ENCODE results near the gene OARD1.

The OARD1 gene

DNA sequence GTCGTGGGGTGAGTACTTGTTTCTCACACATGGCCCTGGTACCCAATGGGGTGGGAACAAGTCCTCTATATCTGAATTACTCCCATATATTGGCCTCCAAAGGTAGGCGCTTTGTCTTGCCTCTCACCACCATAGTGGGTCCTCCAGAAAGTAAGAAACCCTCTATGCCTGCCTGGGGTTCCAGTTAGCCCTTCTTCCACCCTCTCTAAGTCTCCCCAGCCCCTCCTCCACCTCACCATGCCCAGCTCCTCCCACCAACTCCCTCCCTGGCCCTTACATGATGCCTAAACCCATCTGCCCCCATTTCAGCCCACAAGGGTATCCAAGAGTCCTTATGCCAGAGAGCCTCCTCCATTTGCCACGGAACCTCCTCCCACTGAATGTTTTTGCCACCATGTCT lies 29.0 kb downstream of the OARD1 start:
- no peak for TF ChIP-seq ZNF8 (CRISPR knock-in tag; IDR thresholded peaks at IDR 0.05)
- no peak for TF ChIP-seq GLIS3 (CRISPR knock-in tag; IDR thresholded peaks at IDR 0.05)
- no peak for TF ChIP-seq BACH2 (CRISPR knock-in tag; IDR thresholded peaks at IDR 0.05; ENCODE audit: borderline replicate concordance)
- no peak for TF ChIP-seq ZFP3 (CRISPR knock-in tag; IDR thresholded peaks at IDR 0.05)
- no peak for TF ChIP-seq SNAI2 (CRISPR knock-in tag; IDR thresholded peaks at IDR 0.05)
- TF ChIP-seq, protein P1, sequence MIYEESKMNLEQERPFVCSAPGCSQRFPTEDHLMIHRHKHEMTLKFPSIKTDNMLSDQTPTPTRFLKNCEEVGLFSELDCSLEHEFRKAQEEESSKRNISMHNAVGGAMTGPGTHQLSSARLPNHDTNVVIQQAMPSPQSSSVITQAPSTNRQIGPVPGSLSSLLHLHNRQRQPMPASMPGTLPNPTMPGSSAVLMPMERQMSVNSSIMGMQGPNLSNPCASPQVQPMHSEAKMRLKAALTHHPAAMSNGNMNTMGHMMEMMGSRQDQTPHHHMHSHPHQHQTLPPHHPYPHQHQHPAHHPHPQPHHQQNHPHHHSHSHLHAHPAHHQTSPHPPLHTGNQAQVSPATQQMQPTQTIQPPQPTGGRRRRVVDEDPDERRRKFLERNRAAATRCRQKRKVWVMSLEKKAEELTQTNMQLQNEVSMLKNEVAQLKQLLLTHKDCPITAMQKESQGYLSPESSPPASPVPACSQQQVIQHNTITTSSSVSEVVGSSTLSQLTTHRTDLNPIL (CRISPR knock-in tag; IDR thresholded peaks at IDR 0.05; ENCODE audit: low read depth) = no peak
- TF ChIP-seq RARB (CRISPR knock-in tag; IDR thresholded peaks at IDR 0.05) = no peak
- no peak for TF ChIP-seq ZNF565 (CRISPR knock-in tag; conservative IDR thresholded peaks at IDR 0.05; ENCODE audit: low read depth)
- no peak for TF ChIP-seq ESRRG (CRISPR knock-in tag; IDR thresholded peaks at IDR 0.05)
- TF ChIP-seq, protein P2, sequence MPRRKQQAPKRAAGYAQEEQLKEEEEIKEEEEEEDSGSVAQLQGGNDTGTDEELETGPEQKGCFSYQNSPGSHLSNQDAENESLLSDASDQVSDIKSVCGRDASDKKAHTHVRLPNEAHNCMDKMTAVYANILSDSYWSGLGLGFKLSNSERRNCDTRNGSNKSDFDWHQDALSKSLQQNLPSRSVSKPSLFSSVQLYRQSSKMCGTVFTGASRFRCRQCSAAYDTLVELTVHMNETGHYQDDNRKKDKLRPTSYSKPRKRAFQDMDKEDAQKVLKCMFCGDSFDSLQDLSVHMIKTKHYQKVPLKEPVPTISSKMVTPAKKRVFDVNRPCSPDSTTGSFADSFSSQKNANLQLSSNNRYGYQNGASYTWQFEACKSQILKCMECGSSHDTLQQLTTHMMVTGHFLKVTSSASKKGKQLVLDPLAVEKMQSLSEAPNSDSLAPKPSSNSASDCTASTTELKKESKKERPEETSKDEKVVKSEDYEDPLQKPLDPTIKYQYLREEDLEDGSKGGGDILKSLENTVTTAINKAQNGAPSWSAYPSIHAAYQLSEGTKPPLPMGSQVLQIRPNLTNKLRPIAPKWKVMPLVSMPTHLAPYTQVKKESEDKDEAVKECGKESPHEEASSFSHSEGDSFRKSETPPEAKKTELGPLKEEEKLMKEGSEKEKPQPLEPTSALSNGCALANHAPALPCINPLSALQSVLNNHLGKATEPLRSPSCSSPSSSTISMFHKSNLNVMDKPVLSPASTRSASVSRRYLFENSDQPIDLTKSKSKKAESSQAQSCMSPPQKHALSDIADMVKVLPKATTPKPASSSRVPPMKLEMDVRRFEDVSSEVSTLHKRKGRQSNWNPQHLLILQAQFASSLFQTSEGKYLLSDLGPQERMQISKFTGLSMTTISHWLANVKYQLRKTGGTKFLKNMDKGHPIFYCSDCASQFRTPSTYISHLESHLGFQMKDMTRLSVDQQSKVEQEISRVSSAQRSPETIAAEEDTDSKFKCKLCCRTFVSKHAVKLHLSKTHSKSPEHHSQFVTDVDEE (CRISPR knock-in tag; IDR thresholded peaks at IDR 0.05) = no peak
- TF ChIP-seq CSDC2 (CRISPR knock-in tag; IDR thresholded peaks at IDR 0.05) = no peak
- TF ChIP-seq, protein P3, sequence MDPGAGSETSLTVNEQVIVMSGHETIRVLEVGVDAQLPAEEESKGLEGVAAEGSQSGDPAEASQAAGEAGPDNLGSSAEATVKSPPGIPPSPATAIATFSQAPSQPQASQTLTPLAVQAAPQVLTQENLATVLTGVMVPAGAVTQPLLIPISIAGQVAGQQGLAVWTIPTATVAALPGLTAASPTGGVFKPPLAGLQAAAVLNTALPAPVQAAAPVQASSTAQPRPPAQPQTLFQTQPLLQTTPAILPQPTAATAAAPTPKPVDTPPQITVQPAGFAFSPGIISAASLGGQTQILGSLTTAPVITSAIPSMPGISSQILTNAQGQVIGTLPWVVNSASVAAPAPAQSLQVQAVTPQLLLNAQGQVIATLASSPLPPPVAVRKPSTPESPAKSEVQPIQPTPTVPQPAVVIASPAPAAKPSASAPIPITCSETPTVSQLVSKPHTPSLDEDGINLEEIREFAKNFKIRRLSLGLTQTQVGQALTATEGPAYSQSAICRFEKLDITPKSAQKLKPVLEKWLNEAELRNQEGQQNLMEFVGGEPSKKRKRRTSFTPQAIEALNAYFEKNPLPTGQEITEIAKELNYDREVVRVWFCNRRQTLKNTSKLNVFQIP (CRISPR knock-in tag; IDR thresholded peaks at IDR 0.05; ENCODE audit: borderline replicate concordance, low read depth) = no peak
- no peak for TF ChIP-seq ZNF70 (CRISPR knock-in tag; IDR thresholded peaks at IDR 0.05)
- TF ChIP-seq ISL1 (CRISPR knock-in tag; IDR thresholded peaks at IDR 0.05) = no peak
- TF ChIP-seq OSR1 (CRISPR knock-in tag; IDR thresholded peaks at IDR 0.05) = no peak
- TF ChIP-seq TOX (CRISPR knock-in tag; IDR thresholded peaks at IDR 0.05; ENCODE audit: borderline replicate concordance) = no peak
- no peak for TF ChIP-seq ZFP30 (CRISPR knock-in tag; IDR thresholded peaks at IDR 0.05)
- no peak for ATAC-seq

DNA sequence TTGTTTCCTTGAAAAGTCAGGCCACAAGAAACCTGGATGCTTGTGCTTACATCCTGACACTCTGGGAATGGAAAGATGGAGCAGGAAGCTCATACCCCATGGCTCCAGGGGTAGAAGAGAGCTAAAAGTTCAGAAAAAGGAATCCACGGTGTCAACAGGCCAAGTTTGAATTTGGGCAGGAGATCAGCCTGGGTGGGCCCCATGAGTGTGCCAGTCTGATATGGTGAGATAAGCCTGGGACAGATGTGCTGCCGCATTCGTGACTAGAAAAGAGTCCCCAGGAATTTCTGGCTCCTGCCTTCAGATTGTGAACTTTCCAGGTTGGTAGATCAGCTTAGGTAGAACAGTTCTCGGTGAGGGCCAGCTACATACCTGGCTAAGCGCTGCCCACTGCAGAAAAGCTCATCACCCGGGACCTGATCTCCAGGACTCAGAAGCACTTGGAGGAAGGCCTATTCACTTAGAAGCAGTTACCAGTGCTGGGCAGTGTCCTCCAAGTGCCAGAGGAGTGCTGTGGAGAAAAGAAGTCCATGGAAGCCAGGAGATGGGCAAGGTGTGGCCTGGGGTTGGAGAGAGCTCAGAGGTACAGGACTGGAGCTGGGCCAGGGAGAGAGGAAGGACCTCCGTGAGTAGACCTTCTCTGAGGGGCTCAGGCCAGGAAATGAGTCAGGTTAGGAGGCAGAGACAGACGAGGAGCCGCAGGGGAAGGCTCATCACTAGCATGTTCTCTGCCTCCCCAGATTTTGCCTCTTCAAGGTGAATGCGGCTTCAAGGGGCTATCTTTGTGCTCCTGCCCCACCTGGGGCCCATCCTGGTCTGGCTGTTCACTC lies 29.7 kb downstream of the OARD1 start, which contains the start of gene TSPO2:
Gene TSPO2 (plus strand): TSS at position 242 of the 830 bp plus-strand sequence. CDS start 519 bp downstream, at position 761.
- TF ChIP-seq ZNF8 (CRISPR knock-in tag; IDR thresholded peaks at IDR 0.05) = no peak
- no peak for TF ChIP-seq GLIS3 (CRISPR knock-in tag; IDR thresholded peaks at IDR 0.05)
- TF ChIP-seq RARB (CRISPR knock-in tag; IDR thresholded peaks at IDR 0.05) = no peak
- TF ChIP-seq ZNF565 (CRISPR knock-in tag; conservative IDR thresholded peaks at IDR 0.05; ENCODE audit: low read depth) = no peak
- no peak for TF ChIP-seq CSDC2 (CRISPR knock-in tag; IDR thresholded peaks at IDR 0.05)
- no peak for TF ChIP-seq SNAI2 (CRISPR knock-in tag; IDR thresholded peaks at IDR 0.05)
- TF ChIP-seq BACH2 (CRISPR knock-in tag; IDR thresholded peaks at IDR 0.05; ENCODE audit: borderline replicate concordance) = no peak
- no peak for TF ChIP-seq ESRRG (CRISPR knock-in tag; IDR thresholded peaks at IDR 0.05)
- no peak for ATAC-seq

DNA sequence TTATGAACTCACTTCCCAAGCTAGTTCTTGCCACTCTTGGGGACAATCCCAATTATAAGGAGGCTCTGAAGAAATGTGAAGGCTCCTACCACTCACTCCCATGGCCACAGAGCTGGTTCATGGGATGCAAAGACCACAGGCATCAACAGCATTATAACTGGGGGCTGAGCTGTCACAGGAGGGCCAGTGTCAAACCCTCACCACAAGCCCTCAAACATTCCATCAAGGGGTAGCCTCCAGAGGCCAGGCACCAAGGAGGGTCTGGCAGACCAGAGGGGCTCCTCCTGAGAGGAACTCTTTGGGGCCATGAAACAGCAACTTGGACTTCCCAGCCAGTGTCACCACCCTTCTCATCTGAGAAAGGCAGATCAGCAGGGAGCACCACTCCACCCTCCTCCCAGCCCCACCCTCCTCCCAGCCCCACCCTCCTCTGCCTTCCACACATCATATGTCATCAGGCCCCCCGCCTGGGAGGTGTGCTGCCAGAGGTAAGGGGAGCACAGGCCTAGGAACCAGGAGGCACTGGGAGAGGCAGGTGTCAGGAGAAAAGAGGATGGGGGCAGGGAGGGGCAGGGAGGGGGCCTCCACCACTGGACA lies 31.1 kb downstream of the OARD1 start:
- no peak for ATAC-seq
- TF ChIP-seq OSR1 (CRISPR knock-in tag; IDR thresholded peaks at IDR 0.05) (no peak), ISL1 (CRISPR knock-in tag; IDR thresholded peaks at IDR 0.05) (no peak), GLIS3 (CRISPR knock-in tag; IDR thresholded peaks at IDR 0.05) (no peak), SNAI2 (CRISPR knock-in tag; IDR thresholded peaks at IDR 0.05) (no peak), ZC3H10 (CRISPR knock-in tag; IDR thresholded peaks at IDR 0.05) (no peak), CSDC2 (CRISPR knock-in tag; IDR thresholded peaks at IDR 0.05) (no peak), BACH2 (CRISPR knock-in tag; IDR thresholded peaks at IDR 0.05; ENCODE audit: borderline replicate concordance) (no peak), RARB (CRISPR knock-in tag; IDR thresholded peaks at IDR 0.05) (no peak), TOX (CRISPR knock-in tag; IDR thresholded peaks at IDR 0.05; ENCODE audit: borderline replicate concordance) (no peak), TCF4 (CRISPR knock-in tag; IDR thresholded peaks at IDR 0.05; ENCODE audit: borderline replicate concordance) (no peak), ARNTL (CRISPR knock-in tag; IDR thresholded peaks at IDR 0.05; ENCODE audit: borderline replicate concordance, low read depth) (no peak), ZNF565 (CRISPR knock-in tag; conservative IDR thresholded peaks at IDR 0.05; ENCODE audit: low read depth) (no peak), ESRRG (CRISPR knock-in tag; IDR thresholded peaks at IDR 0.05) (no peak)
- TF ChIP-seq, protein P1 (CRISPR knock-in tag; IDR thresholded peaks at IDR 0.05; ENCODE audit: low read depth) = no peak
- TF ChIP-seq, protein P4, sequence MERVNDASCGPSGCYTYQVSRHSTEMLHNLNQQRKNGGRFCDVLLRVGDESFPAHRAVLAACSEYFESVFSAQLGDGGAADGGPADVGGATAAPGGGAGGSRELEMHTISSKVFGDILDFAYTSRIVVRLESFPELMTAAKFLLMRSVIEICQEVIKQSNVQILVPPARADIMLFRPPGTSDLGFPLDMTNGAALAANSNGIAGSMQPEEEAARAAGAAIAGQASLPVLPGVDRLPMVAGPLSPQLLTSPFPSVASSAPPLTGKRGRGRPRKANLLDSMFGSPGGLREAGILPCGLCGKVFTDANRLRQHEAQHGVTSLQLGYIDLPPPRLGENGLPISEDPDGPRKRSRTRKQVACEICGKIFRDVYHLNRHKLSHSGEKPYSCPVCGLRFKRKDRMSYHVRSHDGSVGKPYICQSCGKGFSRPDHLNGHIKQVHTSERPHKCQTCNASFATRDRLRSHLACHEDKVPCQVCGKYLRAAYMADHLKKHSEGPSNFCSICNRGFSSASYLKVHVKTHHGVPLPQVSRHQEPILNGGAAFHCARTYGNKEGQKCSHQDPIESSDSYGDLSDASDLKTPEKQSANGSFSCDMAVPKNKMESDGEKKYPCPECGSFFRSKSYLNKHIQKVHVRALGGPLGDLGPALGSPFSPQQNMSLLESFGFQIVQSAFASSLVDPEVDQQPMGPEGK (CRISPR knock-in tag; IDR thresholded peaks at IDR 0.05; ENCODE audit: borderline replicate concordance) = no peak
- TF ChIP-seq, protein P5, sequence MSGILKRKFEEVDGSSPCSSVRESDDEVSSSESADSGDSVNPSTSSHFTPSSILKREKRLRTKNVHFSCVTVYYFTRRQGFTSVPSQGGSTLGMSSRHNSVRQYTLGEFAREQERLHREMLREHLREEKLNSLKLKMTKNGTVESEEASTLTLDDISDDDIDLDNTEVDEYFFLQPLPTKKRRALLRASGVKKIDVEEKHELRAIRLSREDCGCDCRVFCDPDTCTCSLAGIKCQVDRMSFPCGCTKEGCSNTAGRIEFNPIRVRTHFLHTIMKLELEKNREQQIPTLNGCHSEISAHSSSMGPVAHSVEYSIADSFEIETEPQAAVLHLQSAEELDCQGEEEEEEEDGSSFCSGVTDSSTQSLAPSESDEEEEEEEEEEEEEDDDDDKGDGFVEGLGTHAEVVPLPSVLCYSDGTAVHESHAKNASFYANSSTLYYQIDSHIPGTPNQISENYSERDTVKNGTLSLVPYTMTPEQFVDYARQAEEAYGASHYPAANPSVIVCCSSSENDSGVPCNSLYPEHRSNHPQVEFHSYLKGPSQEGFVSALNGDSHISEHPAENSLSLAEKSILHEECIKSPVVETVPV (CRISPR knock-in tag; IDR thresholded peaks at IDR 0.05) = no peak
- TF ChIP-seq, protein P3 (CRISPR knock-in tag; IDR thresholded peaks at IDR 0.05; ENCODE audit: borderline replicate concordance, low read depth) = no peak

All from SK-N-SH treated with all-trans-retinoic acid at 6 μM for 48 hours (cell line).